Measurements from ENCODE around the gene ITCH. TPM values are rescaled to one million over a fixed set of nuclear protein-coding genes. Genes with fewer than 3 reads are reported as not detected.

ITCH gene
- total and polyA plus RNA-seq, 9 of the 15 experiments (the other 6 are each of a cell fraction or from before 2014, with no cell fraction given) = 7.5 to 53.0 (median 22.9) TPM

GRCh38 chr20:34363062-34363464 is at the start of gene ITCH (continued):
- TF ChIP-seq ARID3B (CRISPR knock-in tag; IDR thresholded peaks at IDR 0.05; ENCODE audit: borderline replicate concordance) (no peak), ZNF175 (CRISPR knock-in tag; IDR thresholded peaks at IDR 0.05; ENCODE audit: low read depth) (no peak), ZNF174 (CRISPR knock-in tag; IDR thresholded peaks at IDR 0.05) (no peak), ZNF212 (CRISPR knock-in tag; IDR thresholded peaks at IDR 0.05) (no peak), HINFP (tag; conservative IDR thresholded peaks at IDR 0.05; ENCODE audit: low read depth) (no peak), TCF7L2 (IDR thresholded peaks at IDR 0.05; ENCODE audit: low read depth, low read length) (no peak), CUX1 (CRISPR knock-in tag; IDR thresholded peaks at IDR 0.05) (no peak), POLR2G (IDR thresholded peaks at IDR 0.05; ENCODE audit: low read depth, low read length) (peak; percentile 96), THRAP3 (IDR thresholded peaks at IDR 0.05; ENCODE audit: borderline replicate concordance) (no peak), KHSRP (IDR thresholded peaks at IDR 0.05) (no peak), MEF2A (IDR thresholded peaks at IDR 0.05; ENCODE audit: control insufficient read depth, low read depth, low read length) (no peak), ZFP1 (CRISPR knock-in tag; IDR thresholded peaks at IDR 0.05) (no peak), CREB3L1 (IDR thresholded peaks at IDR 0.05; ENCODE audit: borderline replicate concordance, low read depth) (no peak), TSC22D4 (tag; IDR thresholded peaks at IDR 0.05) (no peak), ZNF354B (CRISPR knock-in tag; IDR thresholded peaks at IDR 0.05) (no peak), RBFOX2 (IDR thresholded peaks at IDR 0.05; ENCODE audit: low read depth, low read length) (peak; percentile 96), ZNF316 (IDR thresholded peaks at IDR 0.05) (no peak), PHTF2 (CRISPR knock-in tag; IDR thresholded peaks at IDR 0.05) (no peak), ZBTB7A (IDR thresholded peaks at IDR 0.05; ENCODE audit: borderline replicate concordance, control insufficient read depth, low read depth, low read length) (no peak), STAG1 (CRISPR knock-in tag; IDR thresholded peaks at IDR 0.05; ENCODE audit: borderline replicate concordance) (no peak)
